HG03108 (cell line): ENCODE measurements around the gene SPPL2B.

ENCODE experiments used
- ATAC-seq: cut with Tn5 transposase; IDR thresholded peaks from one replicate; pipeline ENCODE4 v1.9.1; 2021; ENCODE audit warnings: moderate library complexity; ENCODE audit not compliant: unreplicated experiment

SPPL2B gene

DNA sequence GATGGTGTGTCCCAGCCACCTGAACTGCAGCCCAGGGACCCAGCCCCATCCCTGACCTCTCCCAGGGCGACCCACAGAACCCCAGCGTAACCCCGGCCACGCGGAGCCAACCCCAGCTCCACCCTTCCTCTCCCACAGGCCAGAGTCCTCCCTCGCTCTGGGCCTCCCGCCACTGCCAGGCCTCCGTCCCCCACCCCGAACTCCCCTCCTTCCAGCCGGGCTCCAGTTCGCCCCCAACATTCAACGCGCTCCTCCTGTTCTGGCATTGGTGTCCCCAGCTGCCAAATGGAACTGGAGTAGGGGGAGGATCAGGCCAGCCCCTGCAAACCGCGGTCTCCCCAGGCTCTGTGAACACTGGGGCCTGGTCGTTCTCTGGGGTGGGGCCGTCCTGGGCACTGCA lies 28.0 kb upstream of the SPPL2B start:
- ATAC-seq: no peak

DNA sequence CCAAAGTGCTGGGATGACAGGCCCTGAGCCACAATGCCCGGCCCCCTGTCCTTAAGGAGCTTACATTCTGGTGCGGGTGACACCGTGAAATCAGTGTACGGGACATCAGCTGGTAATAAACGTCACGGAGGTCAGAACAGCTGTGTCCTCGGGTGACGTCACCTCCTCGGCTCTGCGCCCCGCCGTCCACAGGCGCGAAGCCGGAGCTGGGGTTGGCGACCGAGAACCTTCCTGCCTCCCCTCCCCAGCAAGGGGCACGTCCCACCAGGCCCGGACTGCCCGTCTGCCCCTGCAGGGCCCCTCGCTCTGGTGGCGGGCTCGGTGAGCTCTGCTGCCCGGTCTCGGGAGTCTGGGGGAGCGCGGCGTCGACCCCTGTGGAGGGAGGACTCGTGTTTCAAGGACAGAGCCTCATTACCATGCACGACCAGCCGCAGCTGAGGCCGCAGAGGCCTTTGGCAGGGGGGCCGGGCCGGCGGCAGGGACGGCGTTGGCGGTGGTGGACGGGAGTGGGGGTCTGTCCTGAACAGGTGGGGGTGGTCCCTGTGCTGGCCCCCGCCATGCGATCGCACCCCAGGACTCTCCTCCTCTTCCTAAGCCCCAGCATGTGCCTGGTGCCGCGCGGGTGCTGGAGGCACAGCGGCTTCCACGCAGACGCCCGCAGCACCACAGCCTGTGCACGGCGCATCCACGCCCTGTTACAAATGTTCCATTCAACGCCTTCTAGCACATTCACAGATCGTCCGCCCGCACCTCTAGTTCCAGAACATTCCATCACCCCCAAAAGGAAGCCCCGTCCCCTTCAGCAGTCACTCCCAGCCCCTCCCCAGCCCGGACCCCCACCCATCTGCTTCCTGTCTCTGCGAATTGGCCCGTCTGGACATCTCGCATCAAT lies 25.9 kb upstream of the SPPL2B start:
- ATAC-seq: no peak

DNA sequence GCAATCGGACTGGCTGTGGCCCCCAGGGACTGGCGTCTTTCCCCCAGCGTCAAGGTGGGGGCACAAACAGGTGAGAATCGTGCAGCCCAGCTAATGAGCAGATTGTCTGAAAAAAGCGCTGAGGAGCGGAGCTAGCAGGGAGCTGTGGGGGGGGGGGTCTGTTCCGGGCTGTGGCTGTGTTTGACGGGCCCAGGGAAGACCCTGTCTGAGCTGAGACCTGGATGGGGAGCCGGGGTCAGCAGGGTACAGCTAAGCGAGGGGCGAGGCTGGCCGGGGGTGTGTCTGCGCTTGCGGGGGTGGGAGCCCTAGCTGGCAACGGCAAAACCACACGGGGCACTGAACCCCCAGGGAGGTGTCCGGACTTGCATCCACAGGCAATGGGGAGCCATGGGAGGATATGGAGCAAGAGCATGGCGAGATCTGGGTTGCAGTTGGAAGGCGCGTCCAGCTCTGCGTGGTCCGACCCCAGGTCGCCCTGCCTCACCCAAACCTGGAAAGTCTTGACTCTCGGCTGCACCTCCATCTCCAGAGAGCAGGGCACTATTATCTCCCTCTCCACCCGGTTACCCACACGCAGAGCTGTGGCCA lies 25.2 kb upstream of the SPPL2B start:
- no peak for ATAC-seq

DNA sequence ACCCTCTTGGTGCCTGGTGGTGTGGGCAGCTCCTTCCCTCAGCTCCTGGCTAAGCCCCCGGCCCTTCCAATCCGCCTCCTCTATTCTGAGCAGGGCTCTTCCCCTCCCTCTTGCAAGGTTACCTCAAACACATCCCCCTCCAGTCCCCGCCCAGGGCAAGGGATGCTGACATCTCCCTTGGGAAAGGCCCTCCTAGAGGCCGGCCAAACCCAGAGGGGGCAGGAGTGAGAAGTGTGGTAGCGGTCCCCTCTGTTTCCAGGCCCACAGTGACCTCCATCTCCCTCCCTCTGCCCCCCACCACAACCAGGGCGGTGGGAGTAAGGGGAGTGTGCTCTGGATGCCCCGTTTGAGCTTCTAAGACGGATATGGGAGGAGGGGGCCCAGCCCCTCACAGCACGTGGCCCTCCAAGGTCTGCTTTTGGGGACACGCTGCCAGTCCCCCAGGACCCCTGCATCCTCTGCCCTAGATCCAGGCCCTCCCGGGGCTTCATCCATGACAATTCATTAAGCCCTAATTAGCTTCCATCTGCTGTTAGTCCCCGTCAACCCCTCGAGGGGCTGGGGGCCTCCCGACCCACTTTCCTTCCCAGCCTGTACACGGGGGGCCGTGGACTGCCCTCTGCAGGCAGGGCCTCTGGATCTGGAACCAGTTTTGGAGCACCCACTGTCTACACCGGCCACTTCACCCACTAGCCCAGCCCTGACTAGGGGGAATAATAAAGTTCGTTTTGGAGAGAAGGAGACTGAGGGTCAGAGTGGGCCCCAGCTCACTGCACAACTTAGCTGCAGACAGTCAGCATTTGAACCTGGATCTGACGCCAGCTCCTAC lies 22.8 kb upstream of the SPPL2B start:
- ATAC-seq: no peak

DNA sequence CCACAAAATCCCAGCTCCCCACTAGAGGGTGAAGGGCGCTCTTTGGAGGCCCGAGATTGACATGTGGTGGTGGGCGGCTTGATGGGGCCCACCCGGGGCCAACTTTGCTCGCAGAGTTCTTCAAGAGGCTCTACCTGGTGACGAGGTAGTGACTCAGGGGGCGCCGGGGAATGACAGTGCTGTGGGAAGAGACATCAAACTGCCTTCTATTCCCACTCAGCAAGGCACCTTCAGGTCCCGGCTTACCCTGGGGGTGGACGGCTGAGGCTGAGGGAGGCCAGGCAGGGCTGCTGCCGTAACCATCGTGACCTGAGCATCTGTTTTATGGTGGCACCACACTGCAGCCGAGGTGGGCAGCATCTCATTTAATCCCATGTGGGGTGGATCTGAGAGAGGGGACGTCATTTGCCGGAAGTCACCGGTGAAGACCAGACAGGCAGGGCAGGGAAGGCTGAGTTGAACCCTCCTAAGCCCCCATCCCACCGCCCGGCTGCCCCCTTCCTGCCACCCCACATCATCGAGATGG lies 22.1 kb upstream of the SPPL2B start:
- no peak for ATAC-seq

DNA sequence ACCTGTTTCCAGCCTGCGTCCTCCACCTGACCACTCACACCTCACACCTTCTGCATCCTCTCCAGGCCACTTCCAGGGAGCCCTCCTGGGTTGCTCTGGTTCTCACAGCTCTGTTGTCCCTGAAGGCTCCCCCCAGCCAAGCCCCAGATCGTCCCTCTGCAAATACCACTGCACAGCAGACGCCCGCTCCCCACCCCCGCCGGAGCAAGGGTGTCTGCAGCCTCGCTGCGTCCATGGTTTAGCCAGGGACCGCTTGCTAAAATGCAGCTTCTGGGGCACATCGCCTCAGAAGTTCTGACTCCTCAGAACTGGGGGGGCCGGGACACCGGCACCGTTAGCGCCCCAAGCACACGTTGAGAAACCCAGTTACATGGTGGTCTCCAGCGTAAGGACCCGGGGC lies 21.5 kb upstream of the SPPL2B start:
- ATAC-seq: no peak

DNA sequence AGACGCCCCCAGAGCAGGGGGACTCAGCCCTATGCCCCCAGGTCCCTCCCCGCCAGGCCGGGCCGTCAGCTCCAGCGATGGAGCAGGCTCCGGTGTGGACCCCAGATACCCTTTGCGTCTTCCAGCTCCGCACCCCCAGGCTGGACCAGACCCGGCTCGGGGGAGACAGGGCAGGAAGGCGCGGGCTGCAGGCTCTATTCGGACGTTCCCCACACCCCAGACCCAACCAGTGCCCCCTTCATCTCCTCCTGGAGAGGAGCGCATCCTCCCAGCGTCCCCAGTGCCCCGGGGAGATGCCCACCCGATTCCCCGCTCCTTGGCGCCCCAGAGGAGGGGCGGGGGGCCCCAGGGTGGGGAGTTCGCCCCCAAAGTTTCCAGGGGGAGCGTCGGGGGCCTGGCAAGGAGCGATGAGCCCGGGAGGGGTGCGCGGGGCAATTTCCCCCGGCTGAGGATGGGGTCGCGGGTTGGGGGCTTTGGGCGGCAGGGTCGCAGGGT lies 20.9 kb upstream of the SPPL2B start:
- ATAC-seq: no peak

DNA sequence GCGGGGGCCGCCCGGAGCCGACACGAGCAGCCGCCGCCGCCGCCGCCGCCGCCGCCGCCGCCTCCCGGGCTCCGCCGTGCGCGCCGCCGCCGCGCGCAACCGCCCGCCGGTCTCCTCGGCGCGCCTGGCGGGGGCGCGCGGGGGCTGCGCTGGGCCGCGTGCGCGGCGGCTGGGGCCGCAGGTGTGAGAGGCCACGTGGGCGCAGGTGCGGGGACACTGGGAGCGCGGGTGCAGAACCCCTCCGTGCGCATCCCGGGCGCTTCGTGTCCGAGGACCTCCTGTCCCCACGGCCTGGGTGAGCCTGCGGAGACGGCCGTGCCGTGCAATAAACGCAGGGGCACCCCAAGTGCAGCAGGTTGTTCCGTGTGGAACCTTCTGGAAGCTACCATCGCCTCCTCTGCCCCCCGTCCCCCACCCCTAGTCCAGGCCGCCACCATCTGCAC lies 20.3 kb upstream of the SPPL2B start, which contains the start of gene LINGO3:
Gene LINGO3, minus strand, starts transcription at position 41 of the 443 bp plus-strand sequence. CDS start 16,378 bp downstream, outside the sequence.
- ATAC-seq: no peak

DNA sequence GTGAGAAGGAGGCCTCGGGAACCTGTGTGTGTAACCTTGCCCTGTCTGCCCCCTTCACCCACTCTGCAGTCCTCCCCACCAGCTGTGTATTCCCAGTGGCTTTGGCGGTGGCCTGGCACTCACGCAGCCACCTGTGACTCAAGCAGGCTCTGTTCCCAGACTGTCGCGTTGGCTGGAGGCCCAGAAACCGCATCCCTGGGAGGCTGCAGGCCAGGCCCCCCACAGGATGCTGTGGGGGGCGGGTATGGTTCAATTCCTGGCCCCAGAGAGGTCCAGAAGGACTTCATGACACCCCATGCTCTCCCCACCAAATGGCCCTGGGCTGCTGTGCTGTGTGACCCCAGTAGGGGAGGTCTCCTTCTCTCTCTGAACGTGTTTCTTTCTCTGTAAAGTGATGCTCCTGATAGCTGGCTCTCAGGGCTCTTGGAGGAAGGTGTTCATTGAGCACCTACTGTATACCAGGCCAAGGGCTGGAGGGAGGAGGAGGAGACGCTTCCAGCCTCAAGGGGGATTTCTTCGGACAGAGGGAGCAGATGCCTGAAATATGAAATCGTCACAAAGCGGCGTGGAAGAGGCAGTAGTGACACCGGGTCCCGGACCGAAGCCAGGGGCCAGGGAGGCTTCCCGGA lies 18.6 kb upstream of the SPPL2B start:
- ATAC-seq: no peak

DNA sequence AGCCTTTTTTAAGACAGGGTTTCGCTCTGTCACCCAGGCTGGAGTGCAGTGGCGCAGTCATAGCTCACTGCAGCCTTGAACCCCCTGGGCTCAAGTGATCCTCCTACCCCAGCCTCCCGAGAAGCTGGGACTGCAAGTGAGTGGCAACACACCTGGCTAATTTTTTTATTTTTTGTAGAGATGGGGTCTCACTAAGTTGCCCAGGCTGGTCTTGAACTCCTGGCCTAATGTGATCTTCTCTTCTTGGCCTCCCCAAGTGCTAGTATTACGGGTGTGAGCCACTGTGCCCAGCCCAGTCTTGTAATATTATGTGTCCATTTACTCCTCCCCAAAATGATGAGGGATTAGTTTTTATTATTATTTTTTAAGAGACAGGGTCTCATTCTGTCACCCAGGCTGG lies 17.4 kb upstream of the SPPL2B start:
- no peak for ATAC-seq

DNA sequence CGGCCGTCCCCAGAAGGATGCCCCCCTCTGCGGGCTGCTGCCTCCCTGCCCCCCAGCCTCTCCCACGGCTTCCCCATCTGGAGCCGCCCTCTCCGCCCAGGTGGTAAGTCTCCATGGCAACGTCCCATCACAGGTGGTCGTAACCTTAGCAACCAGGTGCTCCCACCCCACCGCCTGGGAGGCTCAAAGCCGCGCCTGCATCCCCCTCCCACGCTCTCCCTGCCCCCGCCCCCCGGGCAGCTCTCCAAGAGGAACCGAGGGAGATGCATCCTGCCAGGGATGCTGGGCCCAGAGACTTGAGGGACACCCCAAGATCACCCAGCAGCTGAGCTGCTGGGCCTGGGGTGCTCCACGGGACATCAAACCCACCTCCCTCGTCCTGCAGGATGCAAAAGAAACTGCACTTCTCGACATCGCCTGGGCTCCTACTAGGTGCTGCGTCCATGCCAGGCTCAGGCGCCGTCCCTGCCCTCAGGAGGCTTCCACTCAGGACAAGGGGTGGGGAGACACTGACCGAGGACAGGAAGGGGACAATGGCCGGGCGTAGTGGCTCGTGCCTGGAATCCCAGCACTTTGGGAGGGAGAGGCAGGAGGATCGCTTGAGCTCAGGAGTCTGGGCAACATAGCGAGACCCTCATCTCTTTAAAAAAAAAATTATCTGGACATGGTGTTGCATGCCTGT lies 15.5 kb upstream of the SPPL2B start:
- ATAC-seq: no peak

DNA sequence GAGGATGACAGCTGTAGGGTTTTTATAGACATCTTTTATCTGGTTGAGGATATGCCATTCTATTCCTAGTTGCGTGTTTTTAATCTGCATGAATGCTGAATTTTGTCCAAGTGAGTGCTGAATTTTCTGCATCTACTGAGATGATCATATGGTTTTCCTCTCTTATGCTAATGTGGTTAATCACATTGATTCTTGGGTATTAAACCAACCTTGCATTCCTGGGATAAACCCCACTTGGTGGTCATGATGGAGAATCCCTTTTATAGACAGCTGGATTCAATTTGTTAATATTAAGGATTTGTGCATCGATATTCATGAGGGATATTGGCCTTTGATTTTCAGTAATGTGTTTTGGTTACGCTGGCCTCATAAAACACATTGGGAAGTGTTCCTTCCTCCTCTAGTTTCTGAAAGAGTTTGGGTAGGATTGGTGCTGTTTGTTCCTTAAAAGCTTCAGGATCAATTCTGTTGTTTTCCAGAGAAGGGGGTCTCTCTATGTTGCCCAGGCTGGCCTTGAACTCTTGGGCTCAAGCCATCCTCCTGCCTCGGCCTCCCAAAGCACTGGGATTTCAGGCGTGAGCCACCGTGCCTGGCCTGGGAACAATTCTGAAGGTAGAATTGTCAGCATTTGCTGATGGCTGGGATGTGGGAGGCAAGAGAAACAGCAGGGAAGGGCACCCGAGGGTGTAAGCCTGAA lies 13.2 kb upstream of the SPPL2B start:
- no peak for ATAC-seq

DNA sequence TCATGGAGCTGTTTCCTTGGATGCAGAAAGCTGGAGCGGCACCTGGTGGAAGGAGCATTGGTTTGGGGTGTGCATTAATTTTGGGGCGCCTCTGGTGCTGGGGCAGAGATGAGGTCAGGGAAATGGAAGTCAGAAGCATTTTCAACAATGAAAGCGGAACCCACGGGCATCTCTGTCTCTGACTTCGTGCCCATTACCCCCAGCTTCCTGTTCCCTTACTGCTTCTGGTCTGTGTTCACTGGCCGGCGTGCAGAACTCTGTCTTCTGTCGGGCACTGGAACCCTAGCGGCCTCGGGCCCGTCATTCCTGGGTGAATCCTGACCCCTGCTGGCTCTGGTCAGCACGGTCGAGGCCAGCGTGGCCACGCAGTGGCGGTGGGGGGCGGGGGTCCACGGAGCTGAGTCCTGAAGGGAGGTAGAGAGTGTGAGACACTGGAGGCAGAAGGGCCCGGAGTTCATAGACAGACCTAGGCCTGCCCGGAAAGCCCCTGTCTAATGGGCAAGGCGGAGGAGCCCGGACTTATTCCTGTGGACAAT lies 12.6 kb upstream of the SPPL2B start:
- ATAC-seq: no peak

DNA sequence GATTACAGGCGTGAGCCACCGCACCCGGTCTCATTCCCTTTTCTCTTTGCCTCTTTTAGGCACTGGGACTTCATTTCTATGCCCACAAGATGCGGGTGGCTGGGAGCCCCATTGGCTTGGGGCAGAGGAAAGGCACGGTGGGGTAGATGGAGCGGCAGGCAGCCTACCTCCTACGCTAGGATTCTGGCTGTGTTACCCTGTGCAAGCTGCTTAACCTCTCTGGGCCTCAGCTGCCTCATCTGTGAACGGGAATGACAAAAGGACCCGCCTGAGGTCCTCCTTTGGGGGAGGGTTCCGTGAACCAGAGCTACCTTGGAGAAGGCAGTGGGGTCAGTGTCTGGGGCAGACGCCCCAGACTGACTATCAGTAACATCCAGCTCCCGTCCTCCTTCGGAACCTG lies 11.2 kb upstream of the SPPL2B start:
- no peak for ATAC-seq

DNA sequence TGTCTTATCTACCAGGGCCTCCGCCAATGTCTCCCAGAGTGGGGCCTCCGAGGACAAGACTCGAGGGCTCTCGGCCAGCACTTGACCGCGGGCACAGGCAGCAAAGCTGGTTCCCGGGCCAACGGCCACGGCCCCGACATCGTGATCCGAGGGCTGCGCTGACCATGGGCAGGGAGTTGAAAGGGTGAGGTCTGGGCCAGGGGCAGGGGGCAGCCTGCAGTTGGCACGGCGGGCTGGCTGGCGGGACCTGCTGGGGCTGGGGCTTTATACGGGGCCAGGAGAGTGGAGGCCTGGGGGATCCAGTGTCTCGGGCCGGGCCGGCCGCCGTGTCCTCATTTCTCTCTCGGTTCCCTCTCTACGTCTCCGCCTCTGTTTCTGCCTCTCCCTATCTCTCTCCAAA lies 10.7 kb upstream of the SPPL2B start:
- ATAC-seq: no peak

DNA sequence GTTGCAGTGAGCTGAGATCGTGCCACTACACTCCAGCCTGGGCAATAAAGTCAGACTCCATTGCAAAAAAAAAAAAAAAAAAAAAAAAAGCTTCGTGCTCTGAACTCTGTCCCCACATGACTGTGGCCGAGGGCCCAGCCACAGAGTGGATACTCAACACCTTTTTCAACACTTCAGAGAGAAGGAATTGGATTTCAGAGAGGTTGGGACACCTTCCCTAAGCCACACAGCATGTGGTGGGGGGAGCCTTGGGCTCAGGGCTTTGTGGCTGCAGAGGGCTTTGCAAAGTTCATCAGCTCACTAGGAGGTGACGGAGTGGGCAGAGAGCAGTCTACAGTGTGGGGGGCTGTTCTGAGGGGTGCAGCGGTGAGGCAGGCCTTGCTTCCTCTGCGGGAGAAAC lies 9.6 kb upstream of the SPPL2B start:
- ATAC-seq: no peak

DNA sequence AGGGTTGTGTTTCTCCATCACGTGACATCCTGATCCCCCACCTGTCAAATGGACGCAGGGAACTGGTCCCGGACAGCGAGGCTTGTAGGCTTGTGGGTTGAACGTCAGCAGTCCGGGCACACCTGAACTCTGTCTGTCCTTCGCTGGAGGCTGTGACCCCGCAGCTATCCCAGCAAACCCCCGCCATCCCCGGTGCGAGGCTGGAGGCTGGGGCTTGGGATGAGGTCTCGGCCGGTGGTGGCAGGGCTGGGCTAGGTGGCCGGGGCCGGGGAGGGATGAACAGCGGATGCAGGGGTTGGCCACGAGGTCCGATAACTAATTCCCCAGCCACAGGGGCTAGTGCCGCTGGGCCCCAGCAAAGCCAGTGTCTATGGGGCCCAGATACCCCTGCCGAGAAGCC lies 8.9 kb upstream of the SPPL2B start:
- no peak for ATAC-seq

DNA sequence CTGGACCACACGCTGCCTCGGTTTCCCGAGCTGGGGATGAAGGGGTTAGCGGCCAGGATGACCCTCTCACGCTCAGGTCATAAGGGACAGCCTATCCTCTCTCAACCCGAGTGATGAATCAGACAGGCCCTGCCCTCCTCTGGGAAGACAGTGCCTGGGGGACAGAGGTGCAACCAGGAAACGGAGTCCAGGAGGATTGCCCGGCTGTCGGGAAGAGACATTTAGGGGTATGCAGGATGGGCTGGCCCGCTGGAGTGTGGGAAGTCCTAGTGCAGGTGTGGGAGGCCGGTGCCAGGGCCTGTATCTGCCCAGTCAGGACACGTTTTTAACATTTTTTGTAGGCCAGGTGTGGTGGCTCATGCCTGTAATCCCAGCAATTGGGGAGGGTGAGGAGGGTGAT lies 8.4 kb upstream of the SPPL2B start:
- no peak for ATAC-seq

DNA sequence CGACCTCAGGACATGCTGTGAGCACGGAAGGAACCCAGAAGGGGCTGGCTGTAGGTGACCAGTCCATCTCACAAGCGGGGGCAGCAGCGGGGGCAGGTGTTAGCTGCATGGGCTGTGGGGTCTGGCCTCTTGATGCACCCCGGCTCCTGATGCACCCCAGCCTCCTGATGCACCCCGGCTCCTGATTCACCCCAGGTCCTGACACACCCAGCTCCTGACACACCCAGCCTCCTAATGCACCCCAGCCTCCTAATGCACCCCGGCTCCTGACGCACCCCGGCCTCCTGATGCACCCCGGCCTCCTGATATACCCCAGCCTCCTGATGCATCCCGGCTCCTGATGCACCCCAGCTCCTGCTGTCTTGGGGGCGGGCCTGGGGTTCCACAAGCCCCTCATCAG lies 7.5 kb upstream of the SPPL2B start:
- no peak for ATAC-seq
